Panc1 (cell line): ENCODE results near the gene MRPL42. TPM values are rescaled to one million over a fixed set of nuclear protein-coding genes. Genes with fewer than 3 reads are reported as not detected.

Source experiments
- ATAC-seq: fragments of 200-7000 bp; cut with Tn5 transposase; 2 replicates; pipeline ENCODE4 v1.9.1; 2020; ENCODE audit warnings: mild to moderate bottlenecking, moderate library complexity
- Bru-seq: library from RNA; stranded (reverse); fragments of 400-500 nt; gene quantifications from one replicate; lab custom pipeline; 2021; lab: Mats Ljungman, UMichigan
- BruChase-seq, 2 experiments: library from RNA; stranded (reverse); fragments of 400-500 nt; gene quantifications; one replicate each; lab custom pipeline; 2021; lab: Mats Ljungman, UMichigan
- BruUV-seq: library from RNA; stranded (reverse); fragments of 400-500 nt; replicated peaks from 2 replicates; lab custom pipeline; 2021; lab: Mats Ljungman, UMichigan
- CTCF ChIA-PET: fragments of 300-600 bp; sonication (Branson Sonifier 250); formaldehyde crosslinking; loops from one replicate; lab custom pipeline; 2022; ENCODE audit warnings: antibody characterized with exemption; lab: Charles Lee
- POLR2A ChIA-PET: fragments of 300-600 bp; sonication (Branson Sonifier 250); formaldehyde crosslinking; loops from one replicate; lab custom pipeline; 2022; ENCODE audit warnings: antibody characterized with exemption; lab: Charles Lee
- DNase-seq: peaks from one replicate; pipeline ENCODE4 v3.0.0-alpha.2; 2010; ENCODE audit warnings: low read depth, low spot score
- H3K27ac ChIP-seq: 2 replicates; pipeline ENCODE4 v1.5.1; 2011; ENCODE audit warnings: mild to moderate bottlenecking, low read length, inconsistent platforms
- H3K27me3 ChIP-seq: fragments of 200-500 bp; sonication (Bioruptor generic); 2 replicates; pipeline ENCODE4 v1.6.0; 2014; ENCODE audit warnings: low read length, inconsistent platforms; ENCODE audit not compliant: control insufficient read depth, insufficient read depth
- H3K36me3 ChIP-seq: fragments of 200-500 bp; sonication (Bioruptor generic); 2 replicates; pipeline ENCODE4 v1.5.1; 2014; ENCODE audit warnings: inconsistent platforms, mild to moderate bottlenecking, low read length, moderate library complexity; ENCODE audit not compliant: control insufficient read depth, insufficient read depth
- H3K4me1 ChIP-seq: 2 replicates; pipeline ENCODE4 v1.5.1; 2011; ENCODE audit warnings: inconsistent platforms, mild to moderate bottlenecking, low read length, moderate library complexity; ENCODE audit not compliant: control insufficient read depth, insufficient read depth
- H3K4me3 ChIP-seq, 2 experiments: 2 replicates each; pipeline ENCODE4 v1.5.1; 2011 to 2012; ENCODE audit warnings: low read depth in 2 of 2, low read length in 2 of 2, mild to moderate bottlenecking in 2 of 2, inconsistent platforms in 1 of 2, moderate library complexity in 1 of 2
- H3K9me3 ChIP-seq: fragments of 200-500 bp; sonication (Bioruptor generic); 2 replicates; pipeline ENCODE4 v1.5.1; 2014; ENCODE audit warnings: low read depth, mild to moderate bottlenecking, inconsistent platforms, low read length, moderate library complexity; ENCODE audit not compliant: control insufficient read depth, insufficient read depth
- CTCF ChIP-seq: fragments of 450-650 bp; IDR thresholded peaks from 2 replicates; pipeline ENCODE4 v1.5.1; 2017; ENCODE audit warnings: mild to moderate bottlenecking
- POLR2AphosphoS5 ChIP-seq: IDR thresholded peaks from 2 replicates; pipeline ENCODE4 v1.6.1; 2012; ENCODE audit warnings: mild to moderate bottlenecking, low read depth, low read length, moderate library complexity
- SIN3A ChIP-seq: IDR thresholded peaks from 2 replicates; pipeline ENCODE4 v1.6.1; 2012; ENCODE audit warnings: low read depth, mild to moderate bottlenecking, low read length, moderate library complexity, borderline replicate concordance; ENCODE audit not compliant: insufficient read depth
- TCF7L2 ChIP-seq: IDR thresholded peaks from 2 replicates; pipeline ENCODE4 v1.6.1; 2011; ENCODE audit warnings: mild to moderate bottlenecking, low read depth, low read length, inconsistent platforms
- in situ Hi-C: cut with HindIII; loops from 2 replicates; pipeline ENCODE4 v1.10.0; 2016; ENCODE audit warnings: low sequenced_read_pairs, low pct_unique_long_range_greater_than_20kb
- intact Hi-C: fragments of 100-400 bp; cut with micrococcal nuclease; formaldehyde crosslinking; loops from one replicate; pipeline ENCODE4 v1.10.0; 2022; ENCODE audit not compliant: unreplicated experiment
- long read RNA-seq: library from polyadenylated mRNA; unstranded; transcript quantifications from one replicate; pipeline ENCODE4 v2.0.0, GENCODE V29; 2021; ENCODE audit not compliant: unreplicated experiment
- polyA plus RNA-seq: library from polyadenylated mRNA; unstranded; fragments of >200 nt; gene quantifications from one replicate; pipeline ENCODE4 v1.2.1, GENCODE V29; 2012; ENCODE audit warnings: missing spikeins; ENCODE audit not compliant: insufficient read length
- total RNA-seq: library from RNA; stranded (reverse); gene quantifications from one replicate; pipeline ENCODE4 v1.2.1, GENCODE V29; 2021; ENCODE audit not compliant: unreplicated experiment
- TF ChIP-seq, protein P1 (sequence below), 2 experiments: IDR thresholded peaks; 2 replicates each; pipeline ENCODE4 v1.6.1; 2011 to 2012; ENCODE audit warnings: low read depth in 2 of 2, control low read depth in 1 of 2, low read length in 1 of 2, mild to moderate bottlenecking in 1 of 2, moderate library complexity in 1 of 2; ENCODE audit not compliant: insufficient read depth in 1 of 2

MRPL42 gene
- total RNA-seq (92.4 TPM), Bru-seq, nascent RNA (percentile 91 among the genes with signal in this experiment), BruChase-seq, experiment 1, labeled RNA remaining after a 2-hour chase (percentile 91 among the genes with signal in this experiment), BruChase-seq, experiment 2, labeled RNA remaining after a 6-hour chase (percentile 95 among the genes with signal in this experiment)
- 33.0 TPM for polyA plus RNA-seq
- long read RNA-seq, full-length matches to known transcripts, result 149 of 181 reads
- long read RNA-seq, partial matches to known transcripts, result 18 of 181 reads
- long read RNA-seq, other reads (novel, unspliced or antisense), result 14 of 181 reads

DNA sequence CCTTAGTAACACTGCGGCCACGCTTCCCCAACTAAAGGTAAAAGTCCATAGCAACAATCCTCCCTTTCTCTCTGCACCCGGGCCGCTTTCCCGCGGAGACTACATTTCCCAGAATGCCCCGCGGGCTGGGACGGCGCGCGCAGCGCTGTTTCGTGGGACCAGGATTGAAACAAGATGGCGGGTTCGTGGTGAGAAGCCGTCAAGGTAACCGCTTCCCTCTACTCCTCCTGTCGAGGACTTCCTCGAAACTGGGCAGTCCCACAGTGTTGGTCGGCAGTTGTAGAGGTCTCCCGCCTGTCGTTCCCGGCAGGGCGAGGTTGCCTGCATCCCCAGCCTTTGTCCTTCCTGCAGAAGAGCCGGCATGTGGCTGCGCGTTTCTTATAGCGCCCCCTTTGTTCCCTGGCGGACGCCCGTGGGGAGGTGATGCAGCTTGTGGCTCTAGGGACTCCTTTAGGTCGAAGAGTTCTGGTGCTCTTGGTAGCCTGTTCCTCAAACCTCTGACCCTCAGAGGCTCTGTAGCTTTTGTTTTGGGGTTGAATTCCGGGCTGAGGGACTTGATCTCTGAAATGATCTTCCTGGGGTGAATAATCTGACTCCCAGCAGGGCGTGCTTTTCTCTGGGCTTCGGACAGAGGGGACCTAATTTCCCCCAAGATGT is at the start of gene MRPL42:
MRPL42 (plus strand) TSS at position 164 of the 657 bp plus-strand sequence. CDS start 1,772 bp downstream, outside the sequence.
- in situ Hi-C loops, result no loop called here
- intact Hi-C loops, result no loop called here
- BruUV-seq, result no TSS peak
- ATAC-seq (peak; percentile 96), DNase-seq (peak; percentile 70)
- CTCF ChIA-PET, result interaction anchor here (0.6 kb wide), 1 partner anchor 80 kb away, joined by 3 read pairs; no protein-coding TSS in a partner anchor
- Histone ChIP-seq H3K4me3 (peak within 1 kb of the TSS; percentile 80 to 96), H3K4me1 (peaks cover 10% of the 10 kb centered on the region), H3K27me3 (no peaks in the 10 kb centered on the region), H3K27ac (peak within 1 kb of the TSS; percentile 97), H3K36me3 (peaks cover 12% of the 10 kb centered on the region), H3K9me3 (no peaks in the 10 kb centered on the region)
- TF ChIP-seq POLR2AphosphoS5, result peak; percentile 84
- TF ChIP-seq TCF7L2, result peak; percentile 42; the same call in 1 of the 2 replicates
- TF ChIP-seq SIN3A, result no peak
- TF ChIP-seq, protein P1, sequence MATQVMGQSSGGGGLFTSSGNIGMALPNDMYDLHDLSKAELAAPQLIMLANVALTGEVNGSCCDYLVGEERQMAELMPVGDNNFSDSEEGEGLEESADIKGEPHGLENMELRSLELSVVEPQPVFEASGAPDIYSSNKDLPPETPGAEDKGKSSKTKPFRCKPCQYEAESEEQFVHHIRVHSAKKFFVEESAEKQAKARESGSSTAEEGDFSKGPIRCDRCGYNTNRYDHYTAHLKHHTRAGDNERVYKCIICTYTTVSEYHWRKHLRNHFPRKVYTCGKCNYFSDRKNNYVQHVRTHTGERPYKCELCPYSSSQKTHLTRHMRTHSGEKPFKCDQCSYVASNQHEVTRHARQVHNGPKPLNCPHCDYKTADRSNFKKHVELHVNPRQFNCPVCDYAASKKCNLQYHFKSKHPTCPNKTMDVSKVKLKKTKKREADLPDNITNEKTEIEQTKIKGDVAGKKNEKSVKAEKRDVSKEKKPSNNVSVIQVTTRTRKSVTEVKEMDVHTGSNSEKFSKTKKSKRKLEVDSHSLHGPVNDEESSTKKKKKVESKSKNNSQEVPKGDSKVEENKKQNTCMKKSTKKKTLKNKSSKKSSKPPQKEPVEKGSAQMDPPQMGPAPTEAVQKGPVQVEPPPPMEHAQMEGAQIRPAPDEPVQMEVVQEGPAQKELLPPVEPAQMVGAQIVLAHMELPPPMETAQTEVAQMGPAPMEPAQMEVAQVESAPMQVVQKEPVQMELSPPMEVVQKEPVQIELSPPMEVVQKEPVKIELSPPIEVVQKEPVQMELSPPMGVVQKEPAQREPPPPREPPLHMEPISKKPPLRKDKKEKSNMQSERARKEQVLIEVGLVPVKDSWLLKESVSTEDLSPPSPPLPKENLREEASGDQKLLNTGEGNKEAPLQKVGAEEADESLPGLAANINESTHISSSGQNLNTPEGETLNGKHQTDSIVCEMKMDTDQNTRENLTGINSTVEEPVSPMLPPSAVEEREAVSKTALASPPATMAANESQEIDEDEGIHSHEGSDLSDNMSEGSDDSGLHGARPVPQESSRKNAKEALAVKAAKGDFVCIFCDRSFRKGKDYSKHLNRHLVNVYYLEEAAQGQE (IDR thresholded peaks at IDR 0.05; ENCODE audit: insufficient read depth in 1 of 2, low read depth in 2 of 2, low read length in 1 of 2), result no peak
- peak; percentile 90 for TF ChIP-seq CTCF
- POLR2A ChIA-PET, result interaction anchor here (0.6 kb wide), 1 partner anchor 416 kb away, joined by 6 read pairs; no protein-coding TSS in a partner anchor

DNA sequence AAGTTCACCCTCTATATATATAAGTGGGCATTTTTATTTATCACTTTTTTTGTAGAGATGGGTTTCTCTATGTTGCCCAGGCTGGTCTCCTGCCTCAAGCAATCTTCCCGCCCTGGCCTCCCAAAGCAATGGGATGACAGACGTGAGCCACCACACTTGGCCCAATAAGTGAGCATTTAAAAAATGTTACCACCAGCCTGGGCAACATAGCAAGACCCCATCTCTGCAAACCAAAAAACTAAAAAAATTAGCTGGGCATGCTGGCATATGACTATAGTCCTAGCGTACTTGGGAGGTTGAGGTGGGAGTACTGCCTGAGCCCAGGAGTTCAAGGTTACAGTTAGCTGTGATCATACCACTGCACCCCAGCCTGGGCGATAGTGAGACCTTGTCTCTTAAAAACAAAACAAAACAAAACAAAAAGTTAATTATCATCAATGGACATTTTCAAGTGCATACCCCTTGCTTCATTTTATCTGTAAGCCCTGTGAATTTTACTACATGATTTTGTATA is 49.3 kb upstream of the MRPL42 start:
- intact Hi-C loops, result no loop called here

More for the DNA sequence above, 49.3 kb upstream of the MRPL42 start:
- TF ChIP-seq TCF7L2 (no peak), POLR2AphosphoS5 (no peak), SIN3A (no peak), CTCF (no peak)
- TF ChIP-seq, protein P1 (IDR thresholded peaks at IDR 0.05; ENCODE audit: insufficient read depth in 1 of 2, low read depth in 2 of 2, low read length in 1 of 2), result no peak
- POLR2A ChIA-PET, result no interaction called here
- Histone ChIP-seq H3K9me3 (no peaks in the 10 kb centered on the region), H3K36me3 (no peaks in the 10 kb centered on the region), H3K4me3 (no peak overlapping the region), H3K27me3 (no peaks in the 10 kb centered on the region), H3K27ac (no peak overlapping the region), H3K4me1 (peaks cover 21% of the 10 kb centered on the region)
- DNase-seq (no peak), ATAC-seq (no peak)
- in situ Hi-C loops, result no loop called here
- BruUV-seq, result no TSS peak
- CTCF ChIA-PET, result no interaction called here
